Parathyroid adenoma (tissue), 2 donors: Measurements from ENCODE around the gene SLC35E2B.
A peak's percentile ranks its signal among the peaks of the same experiment; 100 is the strongest.

ENCODE experiments used
- H2AFZ ChIP-seq: fragments of 300-600 bp; sonication (generic); one replicate; pipeline ENCODE4 v1.7.0; 2017; ENCODE audit warnings: antibody characterized with exemption, mild to moderate bottlenecking
- H3K27ac ChIP-seq: fragments of 300-600 bp; sonication (generic); one replicate; pipeline ENCODE4 v1.7.0; 2017
- H3K27me3 ChIP-seq: fragments of 300-600 bp; sonication (generic); one replicate; pipeline ENCODE4 v1.7.0; 2017; ENCODE audit warnings: low read length; ENCODE audit not compliant: control insufficient read depth, insufficient read depth
- H3K36me3 ChIP-seq: fragments of 300-600 bp; sonication (generic); one replicate; pipeline ENCODE4 v1.7.0; 2017; ENCODE audit warnings: low read length; ENCODE audit not compliant: control insufficient read depth, insufficient read depth
- H3K4me1 ChIP-seq: fragments of 300-600 bp; sonication (generic); one replicate; pipeline ENCODE4 v1.7.0; 2017; ENCODE audit warnings: control low read depth
- H3K4me2 ChIP-seq: fragments of 300-600 bp; sonication (generic); one replicate; pipeline ENCODE4 v1.7.0; 2017; ENCODE audit warnings: low read length
- H3K4me3 ChIP-seq: fragments of 300-600 bp; sonication (generic); one replicate; pipeline ENCODE4 v1.7.0; 2017; ENCODE audit warnings: low read depth, low read length
- H3K79me2 ChIP-seq: fragments of 300-600 bp; sonication (generic); one replicate; pipeline ENCODE4 v1.7.0; 2017; ENCODE audit warnings: control low read depth
- H3K9ac ChIP-seq: fragments of 300-600 bp; sonication (generic); one replicate; pipeline ENCODE4 v1.7.0; 2017; ENCODE audit warnings: mild to moderate bottlenecking
- H3K9me3 ChIP-seq: fragments of 300-600 bp; sonication (generic); one replicate; pipeline ENCODE4 v1.7.0; 2017; ENCODE audit warnings: low read length; ENCODE audit not compliant: control insufficient read depth
- TF ChIP-seq, protein P1 (sequence below): fragments of 300-600 bp; sonication (generic); IDR thresholded peaks from one replicate; pipeline ENCODE4 v1.7.0; 2017; ENCODE audit warnings: antibody characterized with exemption, mild to moderate bottlenecking
- donor health status: primary hyperparathyroidism.

SLC35E2B gene

GRCh38 chr1:1613509-1614082 is 79.0 kb downstream of the SLC35E2B start:
- Histone ChIP-seq H3K4me1 (no peaks in the 10 kb centered on the region), H3K9ac (no peak overlapping the region), H3K36me3 (no peaks in the 10 kb centered on the region), H3K27ac (no peak overlapping the region), H3K9me3 (no peaks in the 10 kb centered on the region), H3K4me3 (peak overlapping the region; percentile 100), H3K79me2 (peaks cover 2% of the 10 kb centered on the region), H2AFZ (no peak overlapping the region), H3K4me2 (peak overlapping the region; percentile 90), H3K27me3 (no peaks in the 10 kb centered on the region)
- TF ChIP-seq, protein P1, sequence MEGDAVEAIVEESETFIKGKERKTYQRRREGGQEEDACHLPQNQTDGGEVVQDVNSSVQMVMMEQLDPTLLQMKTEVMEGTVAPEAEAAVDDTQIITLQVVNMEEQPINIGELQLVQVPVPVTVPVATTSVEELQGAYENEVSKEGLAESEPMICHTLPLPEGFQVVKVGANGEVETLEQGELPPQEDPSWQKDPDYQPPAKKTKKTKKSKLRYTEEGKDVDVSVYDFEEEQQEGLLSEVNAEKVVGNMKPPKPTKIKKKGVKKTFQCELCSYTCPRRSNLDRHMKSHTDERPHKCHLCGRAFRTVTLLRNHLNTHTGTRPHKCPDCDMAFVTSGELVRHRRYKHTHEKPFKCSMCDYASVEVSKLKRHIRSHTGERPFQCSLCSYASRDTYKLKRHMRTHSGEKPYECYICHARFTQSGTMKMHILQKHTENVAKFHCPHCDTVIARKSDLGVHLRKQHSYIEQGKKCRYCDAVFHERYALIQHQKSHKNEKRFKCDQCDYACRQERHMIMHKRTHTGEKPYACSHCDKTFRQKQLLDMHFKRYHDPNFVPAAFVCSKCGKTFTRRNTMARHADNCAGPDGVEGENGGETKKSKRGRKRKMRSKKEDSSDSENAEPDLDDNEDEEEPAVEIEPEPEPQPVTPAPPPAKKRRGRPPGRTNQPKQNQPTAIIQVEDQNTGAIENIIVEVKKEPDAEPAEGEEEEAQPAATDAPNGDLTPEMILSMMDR, result no peak

DNA sequence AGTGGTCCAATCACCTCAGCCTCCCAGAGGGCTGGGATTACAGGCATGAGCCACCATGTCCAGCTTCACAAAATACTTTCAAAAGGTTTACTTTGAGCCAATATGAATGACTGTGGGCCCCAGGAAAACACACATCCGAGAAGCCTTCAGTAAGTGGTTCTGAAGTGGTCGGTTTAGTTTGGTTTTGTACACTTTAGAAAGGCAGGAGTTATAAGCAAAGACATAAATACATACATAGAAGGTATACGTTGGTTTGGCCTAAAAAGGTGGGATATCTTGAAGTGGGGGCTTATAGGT is 80.5 kb downstream of the SLC35E2B start:
- Histone ChIP-seq H3K27me3 (no peaks in the 10 kb centered on the region), H3K9me3 (no peaks in the 10 kb centered on the region), H3K4me3 (no peak overlapping the region), H3K36me3 (no peaks in the 10 kb centered on the region), H3K79me2 (peaks cover 2% of the 10 kb centered on the region), H3K4me1 (no peaks in the 10 kb centered on the region), H3K4me2 (no peak overlapping the region), H3K27ac (no peak overlapping the region), H2AFZ (no peak overlapping the region), H3K9ac (no peak overlapping the region)
- TF ChIP-seq, protein P1, result no peak

DNA sequence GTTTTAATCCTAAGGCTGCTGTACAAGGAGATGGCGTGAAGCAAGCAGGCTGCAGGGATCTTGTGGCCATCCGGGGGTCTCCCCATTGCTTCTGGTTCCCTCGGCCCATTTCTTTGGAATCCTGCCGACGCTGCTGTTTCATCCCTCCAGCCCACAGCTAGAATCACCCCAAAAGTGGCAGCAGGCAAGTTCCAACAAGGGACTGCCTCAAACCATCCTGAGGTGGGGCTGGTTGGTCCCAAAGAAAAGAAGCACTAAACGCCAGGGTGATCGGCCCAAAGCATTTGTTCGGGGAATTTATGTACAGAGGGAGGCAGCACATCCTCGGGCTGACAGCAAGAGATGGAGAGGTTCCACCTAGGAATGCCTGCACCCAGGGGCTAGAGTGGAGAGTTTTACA is 81.8 kb downstream of the SLC35E2B start:
- no peak overlapping the region for H3K27ac ChIP-seq
- TF ChIP-seq, protein P1, result no peak
- no peaks in the 10 kb centered on the region for H3K4me1 ChIP-seq
- no peaks in the 10 kb centered on the region for H3K9me3 ChIP-seq
- H3K4me2 ChIP-seq, result peak overlapping the region; percentile 50
- peak overlapping the region; percentile 13 for H3K4me3 ChIP-seq
- H2AFZ ChIP-seq, result no peak overlapping the region
- H3K27me3 ChIP-seq, result no peaks in the 10 kb centered on the region
- no peak overlapping the region for H3K9ac ChIP-seq
- H3K79me2 ChIP-seq, result no peaks in the 10 kb centered on the region
- H3K36me3 ChIP-seq, result no peaks in the 10 kb centered on the region

GRCh38 chr1:1609822-1610485 is 82.6 kb downstream of the SLC35E2B start:
- TF ChIP-seq, protein P1, result no peak
- Histone ChIP-seq H3K4me3 (peak overlapping the region; percentile 13), H3K36me3 (no peaks in the 10 kb centered on the region), H3K9me3 (no peaks in the 10 kb centered on the region), H3K4me2 (peak overlapping the region; percentile 50), H3K27ac (no peak overlapping the region), H3K27me3 (no peaks in the 10 kb centered on the region), H3K4me1 (no peaks in the 10 kb centered on the region), H2AFZ (no peak overlapping the region), H3K79me2 (no peaks in the 10 kb centered on the region), H3K9ac (no peak overlapping the region)
